Kidney (tissue), 14 donors: ENCODE results near the gene ZNF138. TPM values are rescaled to one million over a fixed set of nuclear protein-coding genes. Genes with fewer than 3 reads are reported as not detected.
A peak's percentile ranks its signal among the peaks of the same experiment; 100 is the strongest.

ENCODE experiments used
- DNase-seq, 5 donors: peaks; one replicate each; pipeline ENCODE4 v3.0.0-alpha.2; 2013 to 2020
- FAIRE-seq: peaks from 2 replicates; lab custom pipeline; 2012; peaks lifted over from hg19 to GRCh38; lab: Jason Lieb, UNC
- H3K27ac ChIP-seq, 2 donors: one replicate each; pipeline ENCODE4 v1.7.0; 2013; ENCODE audit warnings: low read depth in 2 of 2, low read length in 2 of 2, inconsistent platforms in 1 of 2
- H3K27me3 ChIP-seq: one replicate; pipeline ENCODE4 v1.7.1; 2013; ENCODE audit warnings: low read length, inconsistent platforms; ENCODE audit not compliant: control insufficient read depth, insufficient read depth
- H3K36me3 ChIP-seq, 3 donors: one replicate each; pipeline versions ENCODE4 v1.7.0 to v1.7.1; 2013; ENCODE audit warnings: low read length in 3 of 3, control low read depth in 1 of 3, inconsistent platforms in 1 of 3; ENCODE audit not compliant: insufficient read depth in 3 of 3, control insufficient read depth in 2 of 3
- H3K4me1 ChIP-seq, 3 donors: one replicate each; pipeline versions ENCODE4 v1.7.0 to v1.7.1; 2013; ENCODE audit warnings: low read length in 3 of 3, inconsistent platforms in 1 of 3, low read depth in 1 of 3; ENCODE audit not compliant: control insufficient read depth in 2 of 3, insufficient read depth in 2 of 3
- H3K4me3 ChIP-seq, 3 donors: one replicate each; pipeline versions ENCODE4 v1.7.0 to v1.8.1; 2013; ENCODE audit warnings: low read length in 3 of 3, control low read depth in 1 of 3, inconsistent platforms in 1 of 3
- H3K9ac ChIP-seq, 3 donors: one replicate each; pipeline versions ENCODE4 v1.7.0 to v1.7.1; 2013; ENCODE audit warnings: low read length in 3 of 3, control low read depth in 1 of 3, inconsistent platforms in 1 of 3
- H3K9me3 ChIP-seq, 3 donors: one replicate each; pipeline versions ENCODE4 v1.7.0 to v1.7.1; 2013; ENCODE audit warnings: low read length in 3 of 3, control low read depth in 1 of 3, inconsistent platforms in 1 of 3; ENCODE audit not compliant: control insufficient read depth in 2 of 3, insufficient read depth in 1 of 3
- intact Hi-C: fragments of 100-400 bp; cut with DNase I; formaldehyde crosslinking; loops from one replicate; pipeline ENCODE4 v1.11.1; 2022
- polyA plus RNA-seq: library from polyadenylated mRNA; stranded (reverse); fragments of 350-450 nt; fragmentation: Illumina TruSeq; extraction: RNeasy Lipid Tissue Mini Kit (QIAGEN cat#74804); gene quantifications from one replicate; pipeline ENCODE4 v1.2.3, GENCODE V29; 2014; ENCODE audit warnings: low read depth, low replicate concordance; ENCODE audit not compliant: insufficient read depth
- total RNA-seq: library from RNA; stranded (reverse); fragmentation: NEBNext Ultra II Directional; extraction: Animal tissue kit (Norgen Biotek cat#: 25700); gene quantifications from one replicate; pipeline ENCODE4 v1.2.1, GENCODE V29; 2021
- TF ChIP-seq, protein P1 (sequence below): IDR thresholded peaks from 3 replicates; pipeline ENCODE4 v1.5.1; 2012; ENCODE audit warnings: mild to moderate bottlenecking, moderate library complexity, borderline replicate concordance; ENCODE audit not compliant: insufficient read depth; ENCODE audit errors: extremely low read depth
- donor health status: control.
- donor health status: control.
- donor health status: control.
- donor health status: control.
- donor health status: control.
- donor health status: DM: yes; HTN: yes; CAD: no.
- donor health status: Normal renal cell carcinoma (clear cell type).

The ZNF138 gene
- total and polyA plus RNA-seq, 2 donors from 2014 or later: 6.3 to 9.9 TPM

DNA sequence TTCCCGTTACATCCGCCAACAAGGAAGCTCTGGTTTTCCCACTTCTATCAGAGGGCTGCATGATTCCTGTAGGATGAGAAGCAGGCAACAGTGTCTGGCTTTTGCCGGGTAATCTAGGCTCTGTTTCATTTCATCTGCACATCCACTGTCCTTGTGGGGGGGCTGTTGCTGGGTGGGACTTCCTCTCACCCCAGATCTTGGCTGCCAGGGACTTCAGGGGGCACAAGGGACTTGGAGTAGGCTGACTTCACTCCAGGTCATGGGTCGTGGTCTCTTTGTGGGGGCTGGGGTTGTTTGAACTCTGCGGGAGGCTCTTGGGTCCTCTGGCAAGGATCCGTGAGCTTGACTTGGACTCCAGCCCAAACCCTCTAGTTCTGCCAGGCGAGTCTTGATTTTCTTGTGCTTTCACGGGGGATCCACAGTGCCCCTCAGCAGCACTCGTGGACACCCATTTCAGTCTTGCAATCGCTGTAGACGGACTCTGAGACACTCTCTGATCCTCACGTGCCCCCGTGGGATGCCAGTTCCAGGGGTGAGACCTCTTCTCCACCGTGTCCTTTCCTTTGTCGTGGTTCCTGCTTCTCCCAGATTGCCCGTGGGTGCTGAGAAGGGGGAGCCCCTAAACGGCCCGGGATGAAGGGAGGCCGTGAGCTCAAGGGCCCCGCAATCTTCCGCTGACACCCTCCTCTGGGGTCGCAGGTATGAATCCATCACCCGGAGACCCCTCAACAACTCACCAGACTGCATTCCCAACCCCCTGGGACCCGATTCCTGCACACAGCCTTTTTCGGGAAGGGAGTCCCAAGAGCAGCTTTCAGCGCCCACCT is 87.4 kb downstream of the ZNF138 start:
- Histone ChIP-seq H3K4me3 (peak overlapping the region in 2 of 3 donors; percentile 55 to 56), H3K27me3 (no peaks in the 10 kb centered on the region), H3K4me1 (no peaks in the 10 kb centered on the region), H3K9me3 (peaks cover 0 to 4% (median 0%) of the 10 kb centered on the region in 3 donors), H3K9ac (no peak overlapping the region), H3K36me3 (no peaks in the 10 kb centered on the region), H3K27ac (no peak overlapping the region)
- DNase-seq (peak in 3 of 5 donors; percentile 3 to 60 (median 38)), FAIRE-seq (no peak)
- TF ChIP-seq, protein P1, sequence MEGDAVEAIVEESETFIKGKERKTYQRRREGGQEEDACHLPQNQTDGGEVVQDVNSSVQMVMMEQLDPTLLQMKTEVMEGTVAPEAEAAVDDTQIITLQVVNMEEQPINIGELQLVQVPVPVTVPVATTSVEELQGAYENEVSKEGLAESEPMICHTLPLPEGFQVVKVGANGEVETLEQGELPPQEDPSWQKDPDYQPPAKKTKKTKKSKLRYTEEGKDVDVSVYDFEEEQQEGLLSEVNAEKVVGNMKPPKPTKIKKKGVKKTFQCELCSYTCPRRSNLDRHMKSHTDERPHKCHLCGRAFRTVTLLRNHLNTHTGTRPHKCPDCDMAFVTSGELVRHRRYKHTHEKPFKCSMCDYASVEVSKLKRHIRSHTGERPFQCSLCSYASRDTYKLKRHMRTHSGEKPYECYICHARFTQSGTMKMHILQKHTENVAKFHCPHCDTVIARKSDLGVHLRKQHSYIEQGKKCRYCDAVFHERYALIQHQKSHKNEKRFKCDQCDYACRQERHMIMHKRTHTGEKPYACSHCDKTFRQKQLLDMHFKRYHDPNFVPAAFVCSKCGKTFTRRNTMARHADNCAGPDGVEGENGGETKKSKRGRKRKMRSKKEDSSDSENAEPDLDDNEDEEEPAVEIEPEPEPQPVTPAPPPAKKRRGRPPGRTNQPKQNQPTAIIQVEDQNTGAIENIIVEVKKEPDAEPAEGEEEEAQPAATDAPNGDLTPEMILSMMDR: no peak
- intact Hi-C loops: no loop called here

DNA sequence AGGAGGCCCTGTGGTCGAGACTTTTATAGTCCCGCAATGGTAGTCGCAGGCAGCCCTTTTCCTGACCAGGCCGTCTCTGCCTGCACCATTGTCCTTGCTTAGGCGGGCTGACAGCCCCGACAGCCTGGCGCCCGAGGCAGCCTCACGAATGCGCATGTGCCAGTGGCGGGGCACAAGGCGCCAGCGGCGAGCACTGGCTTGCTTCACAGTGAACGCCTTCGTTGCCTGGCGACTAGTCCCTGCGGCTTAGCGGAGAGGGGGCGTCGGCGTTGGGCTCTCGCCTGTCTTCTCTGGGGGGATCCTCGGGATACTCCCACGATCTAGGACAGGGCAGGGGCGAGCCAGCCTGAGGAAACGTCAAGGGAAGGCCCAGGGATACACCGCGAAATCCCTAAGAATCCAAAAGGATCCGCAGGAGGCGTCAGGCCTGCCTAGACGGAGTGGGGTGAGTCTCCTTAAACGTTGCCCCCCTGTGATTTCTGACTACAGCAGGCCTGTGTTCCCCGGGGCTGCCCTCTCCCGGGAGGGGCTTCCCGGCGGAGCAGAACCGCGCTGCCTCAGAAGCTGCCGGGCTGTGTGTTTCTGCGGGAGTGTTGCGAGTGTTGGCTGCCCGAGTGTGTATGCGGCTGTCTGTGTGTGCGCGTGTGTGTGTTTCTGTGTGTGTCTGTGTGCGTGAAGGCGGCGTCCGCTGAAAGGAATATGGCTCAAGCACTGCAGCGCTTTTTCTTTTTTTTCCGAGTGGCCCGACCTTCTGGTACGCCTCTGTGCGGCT is 88.3 kb downstream of the ZNF138 start:
- FAIRE-seq (no peak), DNase-seq (peak; percentile 68 to 87 (median 74))
- H3K27me3 ChIP-seq: no peaks in the 10 kb centered on the region
- H3K9ac ChIP-seq: peak overlapping the region in 1 of 3 donors; percentile 12
- intact Hi-C loops: no loop called here
- H3K4me1 ChIP-seq: no peaks in the 10 kb centered on the region
- H3K4me3 ChIP-seq: peak overlapping the region; percentile 44 to 56 (median 55)
- H3K27ac ChIP-seq: no peak overlapping the region
- TF ChIP-seq, protein P1: no peak
- peaks cover 0 to 4% (median 0%) of the 10 kb centered on the region in 3 donors for H3K9me3 ChIP-seq
- no peaks in the 10 kb centered on the region for H3K36me3 ChIP-seq

Other genes starting within 250 kb of the ZNF138 start
- gene ZNF680, start 231.4 kb upstream of the ZNF138 start, total RNA-seq: 20.7 TPM
- 7.3 TPM for gene ZNF680, start 231.4 kb upstream of the ZNF138 start, polyA plus RNA-seq
- 8.0 TPM for gene ZNF107, start 128.3 kb upstream of the ZNF138 start, total RNA-seq
- gene ZNF107, start 128.3 kb upstream of the ZNF138 start, polyA plus RNA-seq: 0.80 TPM
- gene ZNF273, start 108.8 kb downstream of the ZNF138 start, total RNA-seq: 5.4 TPM
- gene ZNF273, start 108.8 kb downstream of the ZNF138 start, polyA plus RNA-seq: 1.7 TPM
- gene ZNF117, start 196.6 kb downstream of the ZNF138 start, total RNA-seq: 12.6 TPM
- gene ZNF117, start 196.6 kb downstream of the ZNF138 start, polyA plus RNA-seq: 4.7 TPM
- 15.2 TPM for gene ERV3-1, start 212.3 kb downstream of the ZNF138 start, total RNA-seq
- 6.5 TPM for gene ERV3-1, start 212.3 kb downstream of the ZNF138 start, polyA plus RNA-seq